HG03280 (cell line): Measurements from ENCODE around the gene CEP55.
A peak's percentile ranks its signal among the peaks of the same experiment; 100 is the strongest.

ENCODE experiments used
- ATAC-seq: cut with Tn5 transposase; IDR thresholded peaks from one replicate; pipeline ENCODE4 v1.9.1; 2021; ENCODE audit warnings: mild to moderate bottlenecking, moderate library complexity; ENCODE audit not compliant: unreplicated experiment

Gene CEP55

DNA sequence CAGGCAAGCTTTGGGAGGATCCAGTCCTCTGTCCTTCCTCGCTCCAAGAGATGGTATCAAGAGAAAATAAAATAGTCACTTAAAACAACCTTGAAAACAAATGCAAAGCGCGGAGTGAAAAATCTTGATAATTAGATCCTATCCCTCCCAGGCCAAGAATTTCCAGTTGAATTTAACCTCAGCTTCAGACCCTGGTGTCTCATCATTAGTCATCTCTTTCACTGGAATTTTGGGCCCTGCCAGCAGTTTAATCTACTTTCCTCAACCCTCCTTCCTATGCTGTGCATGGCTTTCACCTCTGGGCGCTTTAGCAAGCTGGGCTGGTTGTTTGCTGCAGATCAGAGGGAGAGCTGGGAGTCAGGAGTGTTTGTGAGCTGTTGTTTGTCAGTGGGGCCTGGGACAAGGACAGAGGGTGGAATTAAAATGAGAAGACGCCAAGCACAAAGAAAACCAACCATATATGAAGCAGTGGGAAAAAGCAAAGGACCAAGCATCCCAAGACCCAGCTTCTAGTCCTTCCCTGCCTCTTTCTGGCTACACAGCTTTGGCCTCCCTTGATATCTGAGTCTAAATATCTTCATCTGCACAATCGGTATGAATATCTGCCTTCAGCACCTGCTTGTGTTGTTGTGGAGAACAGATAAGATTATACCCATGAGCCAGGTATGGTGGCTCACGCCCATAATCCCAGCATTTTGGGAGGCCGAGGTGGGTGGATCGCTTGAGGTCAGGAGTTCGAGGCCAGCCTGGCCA lies 27.8 kb upstream of the CEP55 start:
- no peak for ATAC-seq

DNA sequence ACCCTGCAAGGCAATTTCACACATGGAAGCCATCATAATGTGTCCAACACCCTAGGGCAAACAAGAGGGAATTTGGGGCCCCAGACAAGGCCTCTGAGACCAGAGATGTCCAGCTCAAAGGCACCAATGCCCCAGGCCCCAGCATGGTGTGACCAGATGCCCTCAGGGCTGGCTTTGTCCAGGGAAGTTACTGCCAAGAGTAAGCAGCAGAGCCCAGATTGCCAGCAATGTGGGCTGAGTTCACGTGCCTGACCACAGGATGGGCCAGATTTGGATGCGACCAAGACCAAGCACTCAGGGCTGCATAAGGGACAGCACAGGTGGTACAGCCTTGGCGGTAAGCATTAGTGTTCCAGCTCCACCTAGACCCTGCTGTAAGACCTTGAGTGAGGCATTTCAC lies 27.0 kb upstream of the CEP55 start:
- ATAC-seq = no peak

DNA sequence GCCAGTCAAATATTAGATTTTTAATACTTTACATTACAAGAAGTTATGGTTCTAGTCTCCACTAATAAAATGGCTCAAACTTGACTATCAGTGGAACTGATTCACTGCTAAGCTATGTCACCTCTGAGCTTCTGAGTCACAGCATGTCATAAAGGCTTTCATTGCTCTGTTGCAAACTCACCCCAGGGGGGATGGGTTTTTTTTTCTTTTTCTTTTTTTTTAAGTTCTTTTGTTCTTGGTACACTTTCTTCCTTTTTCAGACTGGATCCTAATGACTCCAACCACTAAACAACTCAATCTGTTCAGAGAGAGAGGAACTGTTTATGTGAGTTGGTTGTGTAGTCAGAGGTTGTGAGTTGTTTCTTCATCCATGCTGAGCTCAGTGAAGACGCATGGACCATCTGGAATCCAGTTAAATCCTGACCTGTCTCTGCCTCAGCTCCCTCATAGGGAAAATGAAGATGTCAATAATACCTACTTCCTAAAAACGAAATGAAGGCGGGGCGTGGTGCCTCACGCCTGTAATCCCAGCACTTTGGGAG lies 25.2 kb upstream of the CEP55 start:
- ATAC-seq = no peak

DNA sequence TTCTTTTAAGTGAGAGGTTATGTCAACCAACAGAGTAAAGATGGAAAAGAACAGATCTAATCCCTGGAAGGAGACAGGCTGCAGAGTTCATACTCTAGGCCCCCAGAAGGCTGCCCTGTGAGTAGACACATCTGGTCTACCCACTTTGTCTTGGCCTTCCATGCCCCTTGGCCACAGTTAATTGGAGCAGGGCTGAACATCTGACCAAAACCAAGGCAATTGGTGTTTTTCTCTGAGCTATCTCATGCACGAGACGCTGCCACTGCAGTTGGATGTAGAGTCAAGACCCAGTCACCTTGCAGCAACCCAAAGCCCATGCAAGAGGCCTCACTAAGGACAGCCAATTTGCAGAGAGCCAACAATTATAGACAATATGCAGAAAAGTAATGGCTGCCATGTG lies 23.3 kb upstream of the CEP55 start:
- no peak for ATAC-seq

DNA sequence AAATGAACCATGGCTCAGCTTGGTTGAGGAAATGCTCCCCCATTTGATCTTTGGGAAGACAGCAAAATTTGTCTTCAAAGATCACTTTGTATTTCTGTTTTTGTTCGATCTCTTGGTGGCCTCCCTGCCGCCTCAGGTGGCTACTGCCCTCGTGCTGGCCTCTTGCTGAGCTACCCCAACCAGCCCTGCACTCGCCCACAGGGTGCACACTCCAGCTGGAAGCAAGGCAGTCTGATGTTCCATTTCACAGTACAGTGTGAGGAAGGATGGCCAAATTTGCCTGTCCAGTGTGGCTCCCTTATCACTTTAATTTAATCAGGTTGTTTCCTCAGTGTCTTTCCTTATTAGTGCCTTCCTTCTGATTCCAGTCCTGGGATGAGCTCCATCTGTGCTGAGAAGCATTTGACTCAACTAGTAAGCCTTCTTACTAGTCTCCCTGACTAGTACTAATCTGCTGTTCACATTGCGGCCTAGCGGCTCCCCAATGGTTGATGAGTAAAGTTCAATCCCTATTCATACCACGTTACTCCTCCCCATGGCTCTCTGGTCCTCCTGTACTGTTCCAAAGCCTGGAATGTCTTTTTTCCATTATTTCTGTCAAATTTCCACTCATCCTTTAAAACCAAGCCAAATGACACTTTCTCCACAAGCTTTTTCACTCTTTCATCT lies 22.5 kb upstream of the CEP55 start:
- ATAC-seq = no peak

DNA sequence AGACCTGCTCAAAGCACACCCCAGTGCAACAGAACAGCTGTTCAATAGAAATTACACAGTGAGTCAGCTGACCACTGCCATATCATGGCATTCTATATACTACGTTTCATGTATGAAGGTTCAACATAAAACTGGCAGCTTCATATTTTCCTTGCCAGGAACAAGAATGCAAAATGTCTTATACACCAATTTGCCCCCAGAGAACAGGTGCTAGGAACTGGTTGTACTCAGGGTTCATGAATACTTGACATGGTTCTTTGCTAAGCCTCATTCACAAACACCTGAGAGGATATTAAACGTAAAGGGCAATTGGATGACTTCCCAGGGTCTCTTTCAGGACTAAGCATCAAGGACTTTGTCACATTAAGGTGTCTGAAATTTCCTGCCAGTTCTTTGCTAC lies 21.2 kb upstream of the CEP55 start:
- no peak for ATAC-seq

DNA sequence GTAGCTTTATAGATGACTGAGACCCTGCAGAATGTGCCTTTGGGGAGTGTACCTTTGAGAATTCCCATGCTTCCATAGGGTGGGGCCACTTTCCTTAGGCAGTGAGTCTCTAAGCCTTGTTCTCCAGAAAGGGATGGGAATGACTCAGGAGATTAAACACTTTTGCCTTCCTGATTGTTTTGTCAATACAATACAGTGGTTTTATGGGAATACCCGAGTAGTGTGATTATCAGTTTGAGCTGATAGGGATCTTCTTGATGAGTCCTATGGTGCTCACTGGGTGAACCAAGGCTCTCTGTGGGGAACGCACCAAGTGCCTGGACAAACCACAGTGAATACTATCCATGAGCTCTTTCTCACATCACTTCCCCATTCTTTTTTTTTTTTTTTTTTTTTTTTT lies 20.5 kb upstream of the CEP55 start:
- no peak for ATAC-seq

DNA sequence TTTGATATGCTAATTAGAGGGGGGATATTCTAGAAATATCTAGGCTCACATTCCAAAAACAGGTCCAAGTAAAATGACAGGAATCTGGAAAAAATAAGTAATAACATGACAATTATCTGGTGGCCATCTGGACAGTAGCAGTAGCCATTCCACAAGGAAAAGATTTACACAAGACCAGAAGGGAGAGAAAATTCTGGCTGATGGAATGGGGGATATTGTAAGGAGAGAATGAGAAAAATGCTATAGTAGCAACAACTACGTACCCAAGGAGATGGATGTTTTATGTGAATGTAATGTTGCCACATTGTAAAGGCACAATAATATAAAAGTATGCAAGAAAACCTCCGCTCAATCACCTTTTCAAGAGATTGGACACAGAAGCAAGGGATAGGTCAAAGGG lies 19.7 kb upstream of the CEP55 start:
- no peak for ATAC-seq

DNA sequence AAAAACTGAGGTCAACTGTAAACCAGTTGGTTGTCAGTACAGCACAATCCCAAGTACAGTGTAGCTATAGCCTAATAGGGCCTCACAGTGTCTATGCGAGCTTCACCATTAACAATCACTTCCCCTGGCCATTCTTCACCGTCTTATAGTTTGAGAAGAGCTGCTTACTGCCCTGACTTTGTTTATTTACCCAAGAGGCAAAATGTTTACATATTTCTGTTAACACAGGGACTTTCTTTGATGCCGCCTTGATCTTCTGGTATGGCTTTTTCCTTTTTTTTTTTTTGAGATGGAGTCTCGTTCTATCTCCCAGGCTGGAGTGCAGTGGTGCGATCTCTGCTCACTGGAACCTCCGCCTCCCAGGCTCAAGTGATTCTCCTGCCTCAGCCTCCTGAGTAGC lies 17.5 kb upstream of the CEP55 start:
- no peak for ATAC-seq

DNA sequence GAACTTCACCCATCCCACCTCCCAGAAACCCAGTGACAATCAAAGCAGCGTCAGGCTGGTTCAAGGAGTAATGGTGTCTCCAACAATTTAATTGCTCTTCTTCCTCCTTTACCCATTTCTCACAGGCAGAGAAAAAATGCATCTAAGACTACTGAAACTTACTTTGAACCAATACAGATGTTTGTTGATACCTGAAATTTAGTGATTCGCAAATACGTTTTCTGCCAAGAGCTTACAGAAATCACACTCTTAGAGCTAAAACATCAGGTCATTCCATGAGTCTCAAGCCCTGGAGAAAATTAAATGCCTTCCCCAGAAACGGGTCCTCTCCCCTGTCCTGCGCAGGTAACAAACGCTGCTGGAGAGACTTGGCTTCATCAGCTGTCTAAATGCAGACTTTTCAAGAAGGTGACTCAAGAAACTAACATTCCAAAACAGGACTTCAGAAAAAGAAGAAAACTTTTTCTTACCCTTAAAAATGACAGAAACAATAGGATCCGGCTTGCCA lies 14.7 kb upstream of the CEP55 start:
- ATAC-seq = no peak

DNA sequence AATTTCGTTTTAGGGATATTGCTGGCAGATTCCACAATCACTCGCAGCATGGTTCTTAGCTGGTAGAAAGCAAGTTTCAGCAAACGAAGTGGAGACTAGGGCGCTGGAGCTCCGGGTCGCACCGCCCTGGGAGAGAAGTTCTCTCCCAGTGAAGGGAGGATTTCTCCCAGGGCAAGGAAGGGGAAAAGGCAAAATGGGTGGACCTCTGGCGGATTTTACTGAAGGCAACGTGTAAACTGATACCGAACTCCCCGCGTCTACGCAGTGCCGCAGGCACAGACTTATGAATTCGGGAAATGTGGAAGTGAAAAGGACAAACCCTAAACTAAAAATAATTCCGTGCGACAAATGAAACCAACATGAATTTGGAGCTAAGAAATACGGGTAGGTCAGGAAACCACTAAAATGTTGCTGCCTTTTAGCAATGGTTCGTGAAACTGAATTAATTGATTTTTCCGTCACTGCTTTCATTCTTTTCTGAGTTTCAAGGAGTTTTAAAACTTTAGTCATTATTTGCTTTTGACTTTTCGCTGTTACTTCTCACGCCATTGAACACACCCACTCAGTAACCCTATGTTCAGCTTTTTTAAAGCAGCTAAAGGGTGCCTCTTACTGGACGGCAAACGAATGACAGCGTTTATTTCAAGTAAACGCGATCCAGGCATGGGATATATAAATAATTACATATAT lies 14.1 kb upstream of the CEP55 start, which contains the start of gene MYOF:
MYOF (minus strand) TSS at position 190 of the 690 bp plus-strand sequence; CDS start at position 50, 140 bp downstream.
- ATAC-seq = peak; percentile 74

DNA sequence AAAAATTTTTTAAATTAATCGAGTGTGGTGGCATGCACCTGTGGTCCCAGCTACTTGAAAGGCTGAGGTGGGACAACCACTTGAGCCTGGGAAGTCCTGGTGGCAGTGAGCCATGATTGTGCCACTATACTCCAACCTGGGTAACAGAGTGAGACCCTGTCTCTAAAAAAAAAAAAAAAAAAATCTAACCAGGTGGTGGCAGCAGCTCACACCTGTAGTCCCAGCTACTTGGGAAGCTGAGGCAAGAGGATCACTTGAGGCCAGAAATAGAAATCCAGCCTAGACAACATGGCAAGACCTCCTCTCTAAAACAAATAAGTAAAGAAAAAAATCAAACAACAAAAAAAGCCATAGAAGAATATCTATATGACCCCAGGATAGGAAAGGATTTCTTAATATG lies 10.7 kb upstream of the CEP55 start:
- ATAC-seq = no peak

DNA sequence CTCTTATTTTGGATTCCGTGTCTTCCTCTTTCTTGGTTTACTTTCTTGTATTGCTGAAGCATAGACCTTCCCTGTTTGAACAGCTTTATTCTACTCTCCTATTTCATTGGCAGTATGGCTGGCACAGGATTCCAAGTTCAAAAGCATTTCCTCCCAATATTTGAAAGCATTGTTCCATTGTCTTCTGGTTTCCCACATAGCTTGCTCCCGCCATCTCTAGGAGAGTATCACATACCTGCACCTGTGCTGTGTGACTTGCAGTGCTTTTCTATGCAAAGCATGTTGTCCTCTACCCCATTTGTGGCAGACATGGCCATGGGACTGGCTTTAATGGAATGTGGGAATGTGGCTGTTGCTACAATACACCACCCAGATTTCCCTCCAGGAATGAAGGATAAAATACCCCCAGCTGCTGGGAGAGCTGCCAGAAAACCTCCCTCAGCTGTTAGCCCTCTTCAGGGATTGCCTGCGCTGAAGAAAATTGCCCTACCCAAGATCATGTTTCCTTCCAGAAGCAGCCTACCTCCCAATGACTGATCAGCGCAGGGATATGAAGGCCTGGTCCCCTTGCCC lies 7.4 kb upstream of the CEP55 start:
- no peak for ATAC-seq

DNA sequence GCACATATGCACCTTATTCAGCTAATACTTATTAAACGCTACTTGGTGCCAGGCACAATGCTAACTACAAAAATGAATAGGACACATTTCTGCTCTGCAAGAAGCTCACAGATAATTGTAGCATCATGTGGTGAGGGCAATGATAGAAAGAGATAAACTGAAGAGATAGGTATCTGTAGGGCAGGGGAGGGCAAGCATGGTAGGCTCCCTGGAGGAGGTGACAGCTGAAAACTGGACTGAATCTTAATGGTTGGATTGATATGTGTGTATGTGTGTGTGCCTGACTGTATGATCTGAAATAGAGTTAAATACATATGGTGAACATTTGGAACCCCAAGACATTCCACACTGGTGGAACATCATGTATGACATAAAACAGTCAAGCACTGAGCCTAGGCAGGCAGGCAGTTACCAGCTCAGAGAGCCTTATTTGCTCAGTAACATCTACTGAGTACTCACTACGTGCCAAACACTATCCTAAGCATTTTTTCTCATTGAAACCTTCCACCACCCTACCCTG lies 4.8 kb upstream of the CEP55 start:
- no peak for ATAC-seq

DNA sequence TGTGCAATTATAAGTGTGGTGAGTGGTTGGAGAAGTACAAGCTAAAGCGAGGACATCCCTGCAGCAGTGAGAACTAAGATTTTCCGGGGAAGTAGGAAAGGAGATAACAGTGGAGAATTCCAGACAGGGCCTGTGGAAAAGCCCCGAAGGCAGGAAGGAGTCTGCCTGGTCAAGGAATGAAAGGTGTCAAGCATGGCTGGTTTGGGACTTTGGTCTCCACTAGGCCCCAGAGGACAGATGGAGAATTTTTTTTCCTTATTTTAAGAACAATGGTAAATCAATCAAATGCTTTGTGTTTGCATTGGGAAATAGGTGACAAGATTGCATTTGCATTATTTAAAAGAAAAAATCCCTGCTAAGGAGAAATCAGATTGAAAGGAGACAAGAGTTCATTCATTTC lies 3.2 kb upstream of the CEP55 start:
- no peak for ATAC-seq

DNA sequence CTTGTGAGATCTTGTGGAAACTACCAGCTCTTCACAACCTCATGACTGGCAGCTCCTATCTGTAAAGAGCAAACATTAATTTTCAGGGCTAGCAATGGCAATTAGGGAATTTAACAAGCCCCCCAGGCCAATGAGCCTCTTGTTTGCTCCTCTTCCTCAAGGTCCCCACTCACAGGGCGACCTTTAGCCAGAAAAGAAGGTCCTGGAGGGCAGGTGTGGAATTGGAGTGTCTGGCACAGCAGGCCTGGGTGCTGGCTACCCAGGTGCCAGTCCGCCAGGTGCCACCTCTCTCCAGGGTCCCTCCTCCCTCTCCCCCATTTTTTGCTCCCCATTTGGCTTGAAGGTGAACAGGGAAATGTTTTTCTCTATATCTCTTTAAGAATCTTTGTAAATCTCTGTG lies 1.9 kb upstream of the CEP55 start:
- ATAC-seq = no peak

DNA sequence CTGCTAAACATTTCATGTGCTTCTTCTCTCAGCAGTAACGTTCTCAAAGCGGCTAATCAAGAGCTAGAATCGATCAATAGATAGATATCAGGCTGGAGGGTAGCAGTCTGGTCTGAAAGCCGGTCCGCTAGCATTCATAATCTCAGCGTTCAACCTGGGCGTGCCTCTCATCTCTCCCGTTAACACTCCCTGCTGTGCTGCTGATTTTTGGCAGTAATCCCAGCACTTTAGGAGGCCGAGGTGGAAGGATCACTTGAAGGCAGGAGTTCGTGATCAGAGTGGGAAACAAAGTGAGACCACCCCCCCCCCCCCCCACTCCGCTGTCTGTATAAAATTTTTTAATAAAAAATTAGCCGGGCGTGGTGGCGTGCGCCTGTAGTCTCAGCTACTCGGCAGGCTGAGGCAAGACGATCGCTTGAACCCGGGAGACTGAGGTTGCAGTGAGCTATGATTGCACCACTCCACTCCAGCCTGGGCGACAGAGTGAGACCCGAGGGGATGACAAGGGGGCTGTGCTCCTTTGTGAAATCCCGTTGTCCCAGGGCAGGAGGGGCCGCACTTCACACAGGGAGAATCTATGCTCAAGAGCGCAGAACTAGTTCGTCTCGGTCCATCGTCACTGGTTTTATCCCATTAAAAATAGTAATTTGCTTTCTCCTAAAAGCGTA lies 624 bp upstream of the CEP55 start:
- peak; percentile 17 for ATAC-seq

DNA sequence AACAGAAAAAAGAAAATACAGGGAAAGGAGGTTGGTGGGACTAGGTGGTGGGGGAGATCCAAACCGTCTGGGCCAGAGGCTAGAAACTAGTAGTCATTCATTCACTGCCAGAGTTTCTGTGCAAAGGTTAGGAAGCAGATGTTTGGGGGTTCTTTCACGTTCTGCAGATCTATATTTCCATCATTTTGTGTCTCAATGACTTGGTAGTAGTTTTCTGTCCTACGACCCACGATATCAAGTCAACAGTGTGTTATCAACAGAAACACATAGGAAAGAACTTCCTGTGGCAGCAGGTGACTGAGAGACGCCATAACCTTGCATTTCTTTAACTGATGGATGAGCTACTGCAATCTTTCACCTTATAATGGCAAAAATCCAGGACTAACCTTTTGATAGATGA lies 1.8 kb downstream of the CEP55 start:
- no peak for ATAC-seq

DNA sequence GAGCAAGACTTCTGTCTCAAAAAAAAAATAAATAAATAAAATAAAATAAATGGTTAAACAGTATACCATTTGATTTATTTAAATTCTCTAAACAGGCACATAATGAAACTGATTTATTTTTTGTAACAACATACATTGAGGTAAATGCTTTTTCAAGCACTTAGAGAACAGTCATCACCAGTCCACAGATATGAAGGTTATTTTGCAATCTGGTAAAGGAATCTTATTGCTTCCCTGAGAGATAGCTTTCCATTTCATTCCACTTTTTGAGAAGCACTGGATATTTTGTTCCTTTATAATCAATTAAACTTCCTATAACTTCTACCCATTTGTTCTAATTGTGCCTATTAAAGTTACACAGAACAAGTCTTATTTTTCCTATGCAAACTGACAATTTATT lies 5.2 kb downstream of the CEP55 start:
- no peak for ATAC-seq

DNA sequence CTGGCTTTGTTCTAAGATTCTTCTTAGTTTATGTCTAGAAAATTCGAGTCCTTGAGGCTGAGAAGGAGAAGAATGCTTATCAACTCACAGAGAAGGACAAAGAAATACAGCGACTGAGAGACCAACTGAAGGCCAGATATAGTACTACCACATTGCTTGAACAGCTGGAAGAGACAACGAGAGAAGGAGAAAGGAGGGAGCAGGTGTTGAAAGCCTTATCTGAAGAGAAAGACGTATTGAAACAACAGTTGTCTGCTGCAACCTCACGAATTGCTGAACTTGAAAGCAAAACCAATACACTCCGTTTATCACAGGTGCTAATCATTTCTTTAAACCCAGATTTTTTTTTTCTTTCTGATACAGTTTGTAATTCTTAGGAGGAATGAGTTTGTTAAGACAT lies 6.7 kb downstream of the CEP55 start:
- peak; percentile 96 for ATAC-seq
